ENCODE measurements around the gene NELFA.

GRCh38 chr4:1988327-1988724 is 20.4 kb downstream of the NELFA start:
- no peak for TF ChIP-seq CTCF (IDR thresholded peaks at IDR 0.05)
- no peak for TF ChIP-seq POLR2A (IDR thresholded peaks at IDR 0.05)
- TF ChIP-seq EP300 (IDR thresholded peaks at IDR 0.05), result no peak
